A549 (cell line): ENCODE measurements around the gene ACSS3. TPM values are rescaled to one million over a fixed set of nuclear protein-coding genes. Genes with fewer than 3 reads are reported as not detected.

Experiments
- ATAC-seq, 2 experiments: fragments of 200-7000 bp in 1 of 2; fragments of >200 bp in 1 of 2; cut with Nextera tagmentation in 1 of 2; cut with Tn5 transposase in 1 of 2; 3 replicates each; pipeline versions ENCODE4 v1.8.0 to v1.9.1; 2018 to 2020; ENCODE audit warnings: mild to moderate bottlenecking in 1 of 2, moderate library complexity in 1 of 2
- CTCF ChIA-PET: fragments of 300-600 bp; sonication (Branson Sonifier 250); formaldehyde crosslinking; extraction: SDS; loops from one replicate; lab custom pipeline; 2021; ENCODE audit warnings: antibody characterized with exemption, inconsistent platforms; lab: Yijun Ruan, JAX
- POLR2A ChIA-PET: fragments of 350-600 bp; formaldehyde crosslinking; extraction: SDS; loops from one replicate; lab custom pipeline; 2021; ENCODE audit warnings: antibody characterized with exemption, inconsistent platforms; lab: Yijun Ruan, JAX
- DNase-seq, 2 experiments: peaks; one replicate each; pipeline versions ENCODE4 v3.0.0 to v3.0.0-alpha.2; 2011 to 2016; ENCODE audit warnings: low read depth in 1 of 2, low spot score in 1 of 2
- FAIRE-seq: peaks from 2 replicates; lab custom pipeline; 2011; peaks lifted over from hg19 to GRCh38; lab: Jason Lieb, UNC
- H3K27ac ChIP-seq, 2 experiments: fragments of >200 bp; sonication (Bioruptor Twin); formaldehyde crosslinking; 3 replicates each; pipeline ENCODE4 v1.5.1; 2016 to 2017
- H3K4me1 ChIP-seq: fragments of >200 bp; sonication (Bioruptor Twin); formaldehyde crosslinking; 3 replicates; pipeline ENCODE4 v1.6.1; 2016
- H3K4me2 ChIP-seq: fragments of >200 bp; sonication (Bioruptor Twin); formaldehyde crosslinking; 3 replicates; pipeline ENCODE4 v1.6.1; 2016
- H3K4me3 ChIP-seq: fragments of >200 bp; sonication (Bioruptor Twin); formaldehyde crosslinking; 3 replicates; pipeline ENCODE4 v1.5.1; 2016
- H3K9me3 ChIP-seq: fragments of >200 bp; sonication (Bioruptor Twin); formaldehyde crosslinking; 3 replicates; pipeline ENCODE4 v1.6.1; 2016
- CBX8 ChIP-seq: fragments of 200-600 bp; sonication (generic); IDR thresholded peaks from 2 replicates; pipeline ENCODE4 v1.6.1; 2016
- CHD2 ChIP-seq: fragments of 150-350 bp; IDR thresholded peaks from 2 replicates; pipeline ENCODE4 v1.6.1; 2014; ENCODE audit warnings: low read length; ENCODE audit not compliant: partially characterized antibody
- EHF ChIP-seq: fragments of 250-450 bp; sonication (Bioruptor Pico); IDR thresholded peaks from 2 replicates; pipeline ENCODE4 v1.5.0; 2020; ENCODE audit warnings: mild to moderate bottlenecking
- EP300 ChIP-seq, 2 experiments: fragments of >200 bp; sonication (Bioruptor Twin); formaldehyde crosslinking; IDR thresholded peaks; 2 replicates in 1 of 2; 3 replicates in 1 of 2; pipeline ENCODE4 v1.6.1; 2016 to 2017
- GATA3 ChIP-seq: IDR thresholded peaks from 2 replicates; pipeline ENCODE4 v1.6.1; 2012; ENCODE audit warnings: borderline replicate concordance
- HDAC2 ChIP-seq: fragments of 200-600 bp; sonication (generic); IDR thresholded peaks from 2 replicates; pipeline ENCODE4 v1.6.1; 2016
- HMGXB4 ChIP-seq: fragments of 250-450 bp; sonication (Bioruptor Pico); IDR thresholded peaks from 2 replicates; pipeline ENCODE4 v1.5.0; 2021; ENCODE audit warnings: mild to moderate bottlenecking, moderate library complexity, borderline replicate concordance
- HOXB13 ChIP-seq: fragments of 250-450 bp; sonication (Bioruptor Pico); IDR thresholded peaks from 2 replicates; pipeline ENCODE4 v1.5.0; 2020; ENCODE audit warnings: low read depth, mild to moderate bottlenecking, moderate library complexity
- HOXB5 ChIP-seq: fragments of 250-450 bp; sonication (Bioruptor Pico); IDR thresholded peaks from 2 replicates; pipeline ENCODE4 v1.5.0; 2020; ENCODE audit warnings: mild to moderate bottlenecking, moderate library complexity
- JUNB ChIP-seq: fragments of >200 bp; sonication (Bioruptor Twin); formaldehyde crosslinking; IDR thresholded peaks from 2 replicates; pipeline ENCODE4 v1.6.1; 2016
- KDM5A ChIP-seq: fragments of 200-600 bp; sonication (generic); IDR thresholded peaks from 2 replicates; pipeline ENCODE4 v1.6.1; 2016; ENCODE audit warnings: antibody characterized with exemption, mild to moderate bottlenecking
- MAZ ChIP-seq: fragments of 150-350 bp; IDR thresholded peaks from 2 replicates; pipeline ENCODE4 v1.6.1; 2014; ENCODE audit warnings: antibody characterized with exemption, low read depth, low read length, borderline replicate concordance
- NPAS2 ChIP-seq: fragments of 250-450 bp; sonication (Bioruptor Pico); IDR thresholded peaks from 2 replicates; pipeline ENCODE4 v1.8.0; 2022; ENCODE audit warnings: mild to moderate bottlenecking, moderate library complexity, borderline replicate concordance
- PBX3 ChIP-seq: IDR thresholded peaks from 2 replicates; pipeline ENCODE4 v1.6.1; 2012
- PHF8 ChIP-seq: fragments of 200-600 bp; sonication (generic); IDR thresholded peaks from 2 replicates; pipeline ENCODE4 v1.6.1; 2016; ENCODE audit warnings: low read depth, mild to moderate bottlenecking, antibody characterized with exemption, moderate library complexity, borderline replicate concordance
- RCOR1 ChIP-seq: fragments of 150-350 bp; IDR thresholded peaks from 2 replicates; pipeline ENCODE4 v1.6.1; 2014; ENCODE audit warnings: antibody characterized with exemption, low read length, low read depth
- RFX5 ChIP-seq: fragments of 450-650 bp; IDR thresholded peaks from 2 replicates; pipeline ENCODE4 v1.7.1; 2014; ENCODE audit warnings: antibody characterized with exemption, mild to moderate bottlenecking, moderate library complexity
- RNF2 ChIP-seq: fragments of 200-600 bp; sonication (generic); IDR thresholded peaks from 2 replicates; pipeline ENCODE4 v1.6.1; 2016; ENCODE audit warnings: low read depth, mild to moderate bottlenecking, antibody characterized with exemption, moderate library complexity, borderline replicate concordance
- SMC3 ChIP-seq: fragments of >200 bp; sonication (Bioruptor Twin); formaldehyde crosslinking; IDR thresholded peaks from 3 replicates; pipeline ENCODE4 v1.6.1; 2018; ENCODE audit warnings: inconsistent platforms
- ZC3H11A ChIP-seq: fragments of 450-650 bp; IDR thresholded peaks from 2 replicates; pipeline ENCODE4 v1.6.1; 2014; ENCODE audit warnings: antibody characterized with exemption, mild to moderate bottlenecking
- ZNF302 ChIP-seq: fragments of 250-450 bp; sonication (Bioruptor Pico); IDR thresholded peaks from 2 replicates; pipeline ENCODE4 v1.9.0; 2021; ENCODE audit warnings: inconsistent platforms, mild to moderate bottlenecking, moderate library complexity
- WGBS: methylation state at CpG from one replicate; pipeline ENCODE4 v1.1.6; 2017; ENCODE audit errors: missing lambda C conversion rate; 5-methylcytosine and 5-hydroxymethylcytosine counted together
- polyA plus RNA-seq, 4 experiments: library from polyadenylated mRNA; depleted of rRNA in 3 of 4; stranded (reverse); fragments of >200 nt; fragmentation: RNase III in 1 of 4; extraction: RNeasy Plus Mini Kit Qiagen cat#74134 plus additional on column Dnase treatment in 1 of 4; gene quantifications; 2 replicates in 3 of 4; 3 replicates in 1 of 4; pipeline ENCODE4 v1.2.3, GENCODE V29; 2011 to 2017
- TF ChIP-seq, protein P1 (sequence below): fragments of 450-650 bp; IDR thresholded peaks from 2 replicates; pipeline ENCODE4 v1.6.1; 2014; ENCODE audit warnings: antibody characterized with exemption
- TF ChIP-seq, protein P2 (sequence below): fragments of >200 bp; sonication (Bioruptor Twin); formaldehyde crosslinking; IDR thresholded peaks from 3 replicates; pipeline ENCODE4 v1.6.1; 2016
- TF ChIP-seq, protein P3 (sequence below): fragments of 200-600 bp; sonication (generic); IDR thresholded peaks from 2 replicates; pipeline ENCODE4 v1.6.1; 2016; ENCODE audit warnings: antibody characterized with exemption, mild to moderate bottlenecking, moderate library complexity

ACSS3 gene
- polyA plus RNA-seq, 2 of the 4 experiments (the other 2 are of a cell fraction): 0.06 to 0.34 TPM

GRCh38 chr12:81270385-81270784, 192.5 kb downstream of the ACSS3 start (continued):
- TF ChIP-seq, protein P1, sequence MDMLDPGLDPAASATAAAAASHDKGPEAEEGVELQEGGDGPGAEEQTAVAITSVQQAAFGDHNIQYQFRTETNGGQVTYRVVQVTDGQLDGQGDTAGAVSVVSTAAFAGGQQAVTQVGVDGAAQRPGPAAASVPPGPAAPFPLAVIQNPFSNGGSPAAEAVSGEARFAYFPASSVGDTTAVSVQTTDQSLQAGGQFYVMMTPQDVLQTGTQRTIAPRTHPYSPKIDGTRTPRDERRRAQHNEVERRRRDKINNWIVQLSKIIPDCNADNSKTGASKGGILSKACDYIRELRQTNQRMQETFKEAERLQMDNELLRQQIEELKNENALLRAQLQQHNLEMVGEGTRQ: no peak
- TF ChIP-seq CHD2 (no peak), PBX3 (no peak), CBX8 (no peak)
- TF ChIP-seq, protein P2, sequence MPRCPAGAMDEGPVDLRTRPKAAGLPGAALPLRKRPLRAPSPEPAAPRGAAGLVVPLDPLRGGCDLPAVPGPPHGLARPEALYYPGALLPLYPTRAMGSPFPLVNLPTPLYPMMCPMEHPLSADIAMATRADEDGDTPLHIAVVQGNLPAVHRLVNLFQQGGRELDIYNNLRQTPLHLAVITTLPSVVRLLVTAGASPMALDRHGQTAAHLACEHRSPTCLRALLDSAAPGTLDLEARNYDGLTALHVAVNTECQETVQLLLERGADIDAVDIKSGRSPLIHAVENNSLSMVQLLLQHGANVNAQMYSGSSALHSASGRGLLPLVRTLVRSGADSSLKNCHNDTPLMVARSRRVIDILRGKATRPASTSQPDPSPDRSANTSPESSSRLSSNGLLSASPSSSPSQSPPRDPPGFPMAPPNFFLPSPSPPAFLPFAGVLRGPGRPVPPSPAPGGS: no peak

- POLR2A ChIA-PET: no interaction called here
- CTCF ChIA-PET: no interaction called here
- 37% methylated on average over 8 of the region's 8 CpGs for WGBS
- H3K4me3 ChIP-seq: no peak overlapping the region
- H3K27ac ChIP-seq: no peak overlapping the region
- ATAC-seq (no peak), DNase-seq (no peak), FAIRE-seq (no peak)
- TF ChIP-seq EP300 (IDR thresholded peaks at IDR 0.05) (no peak), HMGXB4 (CRISPR knock-in tag) (no peak), HOXB13 (CRISPR knock-in tag) (no peak), CBX8 (no peak), RCOR1 (no peak), RFX5 (no peak), ZNF302 (CRISPR knock-in tag) (no peak), GATA3 (no peak), JUNB (no peak)
- TF ChIP-seq, protein P2: no peak
- H3K4me1 ChIP-seq: no peaks in the 10 kb centered on the region
- no peak overlapping the region for H3K4me2 ChIP-seq
- no peaks in the 10 kb centered on the region for H3K9me3 ChIP-seq
Observed at GRCh38 chr12:81274637-81275529, 197.0 kb downstream of the ACSS3 start.

- CTCF ChIA-PET: no interaction called here
- H3K27ac ChIP-seq: no peak overlapping the region
- H3K9me3 ChIP-seq: no peaks in the 10 kb centered on the region
- POLR2A ChIA-PET: no interaction called here
- no peak overlapping the region for H3K4me3 ChIP-seq
- ATAC-seq: no peak
- WGBS: 8% methylated on average over 3 of the region's 3 CpGs
- FAIRE-seq: no peak
- DNase-seq: no peak
- H3K4me2 ChIP-seq: no peak overlapping the region
- no peaks in the 10 kb centered on the region for H3K4me1 ChIP-seq
- no peak for TF ChIP-seq EHF
- TF ChIP-seq, protein P3, sequence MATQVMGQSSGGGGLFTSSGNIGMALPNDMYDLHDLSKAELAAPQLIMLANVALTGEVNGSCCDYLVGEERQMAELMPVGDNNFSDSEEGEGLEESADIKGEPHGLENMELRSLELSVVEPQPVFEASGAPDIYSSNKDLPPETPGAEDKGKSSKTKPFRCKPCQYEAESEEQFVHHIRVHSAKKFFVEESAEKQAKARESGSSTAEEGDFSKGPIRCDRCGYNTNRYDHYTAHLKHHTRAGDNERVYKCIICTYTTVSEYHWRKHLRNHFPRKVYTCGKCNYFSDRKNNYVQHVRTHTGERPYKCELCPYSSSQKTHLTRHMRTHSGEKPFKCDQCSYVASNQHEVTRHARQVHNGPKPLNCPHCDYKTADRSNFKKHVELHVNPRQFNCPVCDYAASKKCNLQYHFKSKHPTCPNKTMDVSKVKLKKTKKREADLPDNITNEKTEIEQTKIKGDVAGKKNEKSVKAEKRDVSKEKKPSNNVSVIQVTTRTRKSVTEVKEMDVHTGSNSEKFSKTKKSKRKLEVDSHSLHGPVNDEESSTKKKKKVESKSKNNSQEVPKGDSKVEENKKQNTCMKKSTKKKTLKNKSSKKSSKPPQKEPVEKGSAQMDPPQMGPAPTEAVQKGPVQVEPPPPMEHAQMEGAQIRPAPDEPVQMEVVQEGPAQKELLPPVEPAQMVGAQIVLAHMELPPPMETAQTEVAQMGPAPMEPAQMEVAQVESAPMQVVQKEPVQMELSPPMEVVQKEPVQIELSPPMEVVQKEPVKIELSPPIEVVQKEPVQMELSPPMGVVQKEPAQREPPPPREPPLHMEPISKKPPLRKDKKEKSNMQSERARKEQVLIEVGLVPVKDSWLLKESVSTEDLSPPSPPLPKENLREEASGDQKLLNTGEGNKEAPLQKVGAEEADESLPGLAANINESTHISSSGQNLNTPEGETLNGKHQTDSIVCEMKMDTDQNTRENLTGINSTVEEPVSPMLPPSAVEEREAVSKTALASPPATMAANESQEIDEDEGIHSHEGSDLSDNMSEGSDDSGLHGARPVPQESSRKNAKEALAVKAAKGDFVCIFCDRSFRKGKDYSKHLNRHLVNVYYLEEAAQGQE: no peak
- TF ChIP-seq EP300 (IDR thresholded peaks at IDR 0.05): no peak
- TF ChIP-seq HOXB5 (CRISPR knock-in tag): no peak
- TF ChIP-seq PHF8: no peak
- TF ChIP-seq RCOR1: no peak
- TF ChIP-seq SMC3: no peak
- no peak for TF ChIP-seq RNF2
- TF ChIP-seq ZC3H11A: no peak
- no peak for TF ChIP-seq KDM5A
- no peak for TF ChIP-seq RFX5
- no peak for TF ChIP-seq MAZ
- no peak for TF ChIP-seq HDAC2
- no peak for TF ChIP-seq NPAS2 (CRISPR knock-in tag)
- no peak for TF ChIP-seq CHD2
Observed at GRCh38 chr12:81284137-81284536, 206.3 kb downstream of the ACSS3 start.
